ENCODE results near the gene MAX.

DNA sequence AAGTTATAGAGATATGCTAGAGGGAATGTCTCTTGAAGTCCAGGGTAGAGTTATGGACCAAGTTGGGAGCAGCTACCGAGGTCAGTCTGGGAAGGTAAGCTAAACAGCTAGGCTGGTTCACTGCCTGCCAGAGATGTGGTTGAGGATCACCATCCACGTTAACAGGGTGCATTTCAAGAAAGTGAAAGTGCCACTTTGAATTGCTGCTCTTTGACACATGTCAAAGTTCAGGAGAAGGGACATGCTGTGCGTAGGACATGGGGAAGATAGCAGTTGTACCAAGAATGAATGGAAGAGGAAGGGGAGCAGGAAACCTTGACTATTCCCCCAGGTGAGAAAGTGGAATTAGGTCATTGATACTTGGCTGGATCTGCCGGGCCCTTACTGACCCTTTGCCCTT, 49.5 kb downstream of the MAX start:
- no peak for TF ChIP-seq CTCF (conservative IDR thresholded peaks at IDR 0.05; ENCODE audit: low read depth in 2 of 2)
- no peak for TF ChIP-seq EZH2phosphoT487 (IDR thresholded peaks at IDR 0.05; ENCODE audit: unreplicated experiment)
- no peak for TF ChIP-seq POLR2AphosphoS5 (IDR thresholded peaks at IDR 0.05; ENCODE audit: low read depth)
- no peak for TF ChIP-seq EZH2 (IDR thresholded peaks at IDR 0.05; ENCODE audit: low read depth, unreplicated experiment)
- TF ChIP-seq, protein P1, sequence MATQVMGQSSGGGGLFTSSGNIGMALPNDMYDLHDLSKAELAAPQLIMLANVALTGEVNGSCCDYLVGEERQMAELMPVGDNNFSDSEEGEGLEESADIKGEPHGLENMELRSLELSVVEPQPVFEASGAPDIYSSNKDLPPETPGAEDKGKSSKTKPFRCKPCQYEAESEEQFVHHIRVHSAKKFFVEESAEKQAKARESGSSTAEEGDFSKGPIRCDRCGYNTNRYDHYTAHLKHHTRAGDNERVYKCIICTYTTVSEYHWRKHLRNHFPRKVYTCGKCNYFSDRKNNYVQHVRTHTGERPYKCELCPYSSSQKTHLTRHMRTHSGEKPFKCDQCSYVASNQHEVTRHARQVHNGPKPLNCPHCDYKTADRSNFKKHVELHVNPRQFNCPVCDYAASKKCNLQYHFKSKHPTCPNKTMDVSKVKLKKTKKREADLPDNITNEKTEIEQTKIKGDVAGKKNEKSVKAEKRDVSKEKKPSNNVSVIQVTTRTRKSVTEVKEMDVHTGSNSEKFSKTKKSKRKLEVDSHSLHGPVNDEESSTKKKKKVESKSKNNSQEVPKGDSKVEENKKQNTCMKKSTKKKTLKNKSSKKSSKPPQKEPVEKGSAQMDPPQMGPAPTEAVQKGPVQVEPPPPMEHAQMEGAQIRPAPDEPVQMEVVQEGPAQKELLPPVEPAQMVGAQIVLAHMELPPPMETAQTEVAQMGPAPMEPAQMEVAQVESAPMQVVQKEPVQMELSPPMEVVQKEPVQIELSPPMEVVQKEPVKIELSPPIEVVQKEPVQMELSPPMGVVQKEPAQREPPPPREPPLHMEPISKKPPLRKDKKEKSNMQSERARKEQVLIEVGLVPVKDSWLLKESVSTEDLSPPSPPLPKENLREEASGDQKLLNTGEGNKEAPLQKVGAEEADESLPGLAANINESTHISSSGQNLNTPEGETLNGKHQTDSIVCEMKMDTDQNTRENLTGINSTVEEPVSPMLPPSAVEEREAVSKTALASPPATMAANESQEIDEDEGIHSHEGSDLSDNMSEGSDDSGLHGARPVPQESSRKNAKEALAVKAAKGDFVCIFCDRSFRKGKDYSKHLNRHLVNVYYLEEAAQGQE (IDR thresholded peaks at IDR 0.05; ENCODE audit: unreplicated experiment), result no peak
- no peak for TF ChIP-seq JUNB (IDR thresholded peaks at IDR 0.05; ENCODE audit: unreplicated experiment)
- no peak for TF ChIP-seq NANOG (IDR thresholded peaks at IDR 0.05; ENCODE audit: borderline replicate concordance)

Data from GM23338 (cell line).